HepG2 (cell line): ENCODE data around the gene SERINC5. TPM values are rescaled to one million over a fixed set of nuclear protein-coding genes. Genes with fewer than 3 reads are reported as not detected.

ENCODE experiments used
- BHLHE40 ChIP-seq: IDR thresholded peaks from 2 replicates; pipeline ENCODE4 v1.6.1; 2011; ENCODE audit warnings: low read length, improper control_type of control experiment
- FOSL1 ChIP-seq: sonication (generic); formaldehyde crosslinking; IDR thresholded peaks from 2 replicates; pipeline ENCODE4 v1.9.0; 2021; ENCODE audit warnings: missing genetic modification reagents, borderline replicate concordance
- GATA4 ChIP-seq: sonication (generic); IDR thresholded peaks from 2 replicates; pipeline ENCODE4 v1.6.1; 2016; ENCODE audit warnings: antibody characterized with exemption, low read depth, borderline replicate concordance
- HOXA7 ChIP-seq: sonication (generic); formaldehyde crosslinking; IDR thresholded peaks from 2 replicates; pipeline ENCODE4 v1.8.1; 2022; ENCODE audit warnings: mild to moderate bottlenecking, missing genetic modification reagents, moderate library complexity
- SAFB2 ChIP-seq: sonication (generic); formaldehyde crosslinking; IDR thresholded peaks from 2 replicates; pipeline ENCODE4 v1.5.1; 2020; ENCODE audit warnings: missing genetic modification reagents, low read depth, mild to moderate bottlenecking, borderline replicate concordance
- TEAD2 ChIP-seq: sonication (generic); formaldehyde crosslinking; IDR thresholded peaks from 2 replicates; pipeline ENCODE4 v1.9.0; 2021; ENCODE audit warnings: missing genetic modification reagents
- ZBTB21 ChIP-seq: sonication (generic); formaldehyde crosslinking; IDR thresholded peaks from 2 replicates; pipeline ENCODE4 v1.4.0; 2020; ENCODE audit warnings: missing genetic modification reagents
- ZIK1 ChIP-seq: sonication (generic); formaldehyde crosslinking; IDR thresholded peaks from 2 replicates; pipeline ENCODE4 v1.5.0; 2020; ENCODE audit warnings: mild to moderate bottlenecking, low read depth, missing genetic modification reagents, borderline replicate concordance
- ZNF326 ChIP-seq: sonication (generic); formaldehyde crosslinking; IDR thresholded peaks from 2 replicates; pipeline ENCODE4 v1.4.0; 2020; ENCODE audit warnings: missing genetic modification reagents, borderline replicate concordance
- ZNF550 ChIP-seq: sonication (generic); formaldehyde crosslinking; IDR thresholded peaks from 2 replicates; pipeline ENCODE4 v1.4.0; 2020; ENCODE audit warnings: mild to moderate bottlenecking, missing genetic modification reagents, borderline replicate concordance
- ZNF605 ChIP-seq: sonication (generic); formaldehyde crosslinking; IDR thresholded peaks from 2 replicates; pipeline ENCODE4 v1.8.0; 2022; ENCODE audit warnings: mild to moderate bottlenecking, missing genetic modification reagents
- polyA plus RNA-seq, 8 experiments: library from polyadenylated mRNA; depleted of rRNA in 3 of 8; stranded (reverse) in 7 of 8; unstranded in 1 of 8; fragments of >200 nt; fragmentation: Illumina TruSeq in 4 of 8; extraction: Trizol in 4 of 8; gene quantifications; 2 replicates each; pipeline versions ENCODE4 v1.2.1 to v1.2.3, GENCODE V29; 2011 to 2016; ENCODE audit warnings: low read depth in 4 of 8, missing spikeins in 1 of 8, mixed read lengths in 1 of 8; ENCODE audit not compliant: insufficient read depth in 1 of 8
- total RNA-seq, 5 experiments: library from RNA; depleted of rRNA; stranded (reverse); fragments of >200 nt; fragmentation: Illumina TruSeq; extraction: Trizol; gene quantifications; 2 replicates each; pipeline ENCODE4 v1.2.3, GENCODE V29; 2016; ENCODE audit warnings: low read depth in 1 of 5
- TF ChIP-seq, protein P1 (sequence below): sonication (generic); formaldehyde crosslinking; IDR thresholded peaks from 2 replicates; pipeline ENCODE4 v1.5.1; 2020; ENCODE audit warnings: mild to moderate bottlenecking, missing genetic modification reagents, moderate library complexity
- TF ChIP-seq, protein P2 (sequence below): sonication (generic); formaldehyde crosslinking; IDR thresholded peaks from 2 replicates; pipeline ENCODE4 v1.4.0; 2020; ENCODE audit warnings: missing genetic modification reagents, low read depth, mild to moderate bottlenecking, borderline replicate concordance
- TF ChIP-seq, protein P3 (sequence below): IDR thresholded peaks from 2 replicates; pipeline ENCODE4 v1.6.1; 2012; ENCODE audit warnings: low read depth, low read length, improper control_type of control experiment
- TF ChIP-seq, protein P4 (sequence below): sonication (generic); formaldehyde crosslinking; IDR thresholded peaks from 2 replicates; pipeline ENCODE4 v1.5.0; 2020; ENCODE audit warnings: mild to moderate bottlenecking, missing genetic modification reagents, borderline replicate concordance
- TF ChIP-seq, protein P5 (sequence below): sonication (generic); formaldehyde crosslinking; IDR thresholded peaks from 2 replicates; pipeline ENCODE4 v1.4.0; 2020; ENCODE audit warnings: missing genetic modification reagents

The SERINC5 gene
- total and polyA plus RNA-seq, 2 of the 13 experiments (the other 11 are each of a cell fraction or from before 2014, with no cell fraction given) = 17.3 to 22.8 TPM

DNA sequence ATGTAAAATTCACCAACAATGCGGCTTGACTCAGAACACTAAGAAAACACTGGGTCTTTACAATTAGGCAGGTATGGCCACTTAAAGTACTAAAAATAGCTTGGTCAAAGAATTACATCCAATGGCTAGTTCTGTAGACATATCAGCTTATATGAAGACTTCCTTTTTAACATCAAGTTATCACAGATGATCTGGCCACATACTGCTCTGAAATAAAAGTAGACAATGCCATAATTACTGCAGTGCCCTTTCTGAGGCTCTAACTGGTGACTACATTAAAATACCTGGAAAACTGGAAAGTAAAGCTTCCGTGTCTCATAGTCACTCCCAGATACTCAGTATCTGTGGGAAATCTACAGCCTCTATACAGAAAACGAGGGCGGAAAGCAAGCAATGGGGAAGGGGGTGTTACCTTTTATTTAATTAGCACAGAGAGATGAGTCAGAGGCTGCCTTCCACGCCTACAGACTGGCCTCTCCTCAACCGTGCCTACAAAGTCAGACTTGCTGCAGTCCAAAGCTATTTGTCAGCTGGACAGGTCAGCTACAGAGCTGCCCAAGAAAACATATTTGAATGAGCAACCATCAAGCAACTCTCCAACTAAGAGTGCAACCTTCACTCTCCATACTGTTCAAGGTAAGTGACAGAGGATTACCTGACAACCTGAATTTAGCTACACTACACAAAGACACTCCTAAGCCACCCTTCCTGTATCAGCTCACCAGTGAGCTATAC is 8.7 kb downstream of the SERINC5 start (continued):
- TF ChIP-seq GATA4 (no peak), ZNF605 (no peak), ZIK1 (CRISPR knock-in tag) (no peak), HOXA7 (CRISPR knock-in tag) (no peak), ZBTB21 (CRISPR knock-in tag) (no peak), FOSL1 (peak; percentile 17; the same call in 1 of the 2 replicates), TEAD2 (CRISPR knock-in tag) (no peak), SAFB2 (CRISPR knock-in tag) (no peak), ZNF550 (CRISPR knock-in tag) (no peak), BHLHE40 (0 out of 2 replicates have a peak, but pooled peaks have one; percentile 19), ZNF326 (CRISPR knock-in tag) (no peak)
- TF ChIP-seq, protein P1, sequence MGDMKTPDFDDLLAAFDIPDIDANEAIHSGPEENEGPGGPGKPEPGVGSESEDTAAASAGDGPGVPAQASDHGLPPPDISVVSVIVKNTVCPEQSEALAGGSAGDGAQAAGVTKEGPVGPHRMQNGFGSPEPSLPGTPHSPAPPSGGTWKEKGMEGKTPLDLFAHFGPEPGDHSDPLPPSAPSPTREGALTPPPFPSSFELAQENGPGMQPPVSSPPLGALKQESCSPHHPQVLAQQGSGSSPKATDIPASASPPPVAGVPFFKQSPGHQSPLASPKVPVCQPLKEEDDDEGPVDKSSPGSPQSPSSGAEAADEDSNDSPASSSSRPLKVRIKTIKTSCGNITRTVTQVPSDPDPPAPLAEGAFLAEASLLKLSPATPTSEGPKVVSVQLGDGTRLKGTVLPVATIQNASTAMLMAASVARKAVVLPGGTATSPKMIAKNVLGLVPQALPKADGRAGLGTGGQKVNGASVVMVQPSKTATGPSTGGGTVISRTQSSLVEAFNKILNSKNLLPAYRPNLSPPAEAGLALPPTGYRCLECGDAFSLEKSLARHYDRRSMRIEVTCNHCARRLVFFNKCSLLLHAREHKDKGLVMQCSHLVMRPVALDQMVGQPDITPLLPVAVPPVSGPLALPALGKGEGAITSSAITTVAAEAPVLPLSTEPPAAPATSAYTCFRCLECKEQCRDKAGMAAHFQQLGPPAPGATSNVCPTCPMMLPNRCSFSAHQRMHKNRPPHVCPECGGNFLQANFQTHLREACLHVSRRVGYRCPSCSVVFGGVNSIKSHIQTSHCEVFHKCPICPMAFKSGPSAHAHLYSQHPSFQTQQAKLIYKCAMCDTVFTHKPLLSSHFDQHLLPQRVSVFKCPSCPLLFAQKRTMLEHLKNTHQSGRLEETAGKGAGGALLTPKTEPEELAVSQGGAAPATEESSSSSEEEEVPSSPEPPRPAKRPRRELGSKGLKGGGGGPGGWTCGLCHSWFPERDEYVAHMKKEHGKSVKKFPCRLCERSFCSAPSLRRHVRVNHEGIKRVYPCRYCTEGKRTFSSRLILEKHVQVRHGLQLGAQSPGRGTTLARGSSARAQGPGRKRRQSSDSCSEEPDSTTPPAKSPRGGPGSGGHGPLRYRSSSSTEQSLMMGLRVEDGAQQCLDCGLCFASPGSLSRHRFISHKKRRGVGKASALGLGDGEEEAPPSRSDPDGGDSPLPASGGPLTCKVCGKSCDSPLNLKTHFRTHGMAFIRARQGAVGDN = no peak
- TF ChIP-seq, protein P2, sequence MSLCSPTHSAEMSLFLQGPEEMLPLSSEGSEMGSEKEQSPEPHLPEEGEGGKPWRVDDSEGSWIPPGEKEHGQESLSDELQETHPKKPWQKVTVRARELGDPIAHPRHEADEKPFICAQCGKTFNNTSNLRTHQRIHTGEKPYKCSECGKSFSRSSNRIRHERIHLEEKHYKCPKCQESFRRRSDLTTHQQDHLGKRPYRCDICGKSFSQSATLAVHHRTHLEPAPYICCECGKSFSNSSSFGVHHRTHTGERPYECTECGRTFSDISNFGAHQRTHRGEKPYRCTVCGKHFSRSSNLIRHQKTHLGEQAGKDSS = no peak
- TF ChIP-seq, protein P3, sequence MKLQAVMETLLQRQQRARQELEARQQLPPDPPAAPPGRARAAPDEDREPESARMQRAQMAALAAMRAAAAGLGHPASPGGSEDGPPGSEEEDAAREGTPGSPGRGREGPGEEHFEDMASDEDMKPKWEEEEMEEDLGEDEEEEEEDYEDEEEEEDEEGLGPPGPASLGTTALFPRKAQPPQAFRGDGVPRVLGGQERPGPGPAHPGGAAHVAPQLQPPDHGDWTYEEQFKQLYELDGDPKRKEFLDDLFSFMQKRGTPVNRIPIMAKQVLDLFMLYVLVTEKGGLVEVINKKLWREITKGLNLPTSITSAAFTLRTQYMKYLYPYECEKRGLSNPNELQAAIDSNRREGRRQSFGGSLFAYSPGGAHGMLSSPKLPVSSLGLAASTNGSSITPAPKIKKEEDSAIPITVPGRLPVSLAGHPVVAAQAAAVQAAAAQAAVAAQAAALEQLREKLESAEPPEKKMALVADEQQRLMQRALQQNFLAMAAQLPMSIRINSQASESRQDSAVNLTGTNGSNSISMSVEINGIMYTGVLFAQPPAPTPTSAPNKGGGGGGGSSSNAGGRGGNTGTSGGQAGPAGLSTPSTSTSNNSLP = peak; percentile 44; the same call in 1 of the 2 replicates
- TF ChIP-seq, protein P4, sequence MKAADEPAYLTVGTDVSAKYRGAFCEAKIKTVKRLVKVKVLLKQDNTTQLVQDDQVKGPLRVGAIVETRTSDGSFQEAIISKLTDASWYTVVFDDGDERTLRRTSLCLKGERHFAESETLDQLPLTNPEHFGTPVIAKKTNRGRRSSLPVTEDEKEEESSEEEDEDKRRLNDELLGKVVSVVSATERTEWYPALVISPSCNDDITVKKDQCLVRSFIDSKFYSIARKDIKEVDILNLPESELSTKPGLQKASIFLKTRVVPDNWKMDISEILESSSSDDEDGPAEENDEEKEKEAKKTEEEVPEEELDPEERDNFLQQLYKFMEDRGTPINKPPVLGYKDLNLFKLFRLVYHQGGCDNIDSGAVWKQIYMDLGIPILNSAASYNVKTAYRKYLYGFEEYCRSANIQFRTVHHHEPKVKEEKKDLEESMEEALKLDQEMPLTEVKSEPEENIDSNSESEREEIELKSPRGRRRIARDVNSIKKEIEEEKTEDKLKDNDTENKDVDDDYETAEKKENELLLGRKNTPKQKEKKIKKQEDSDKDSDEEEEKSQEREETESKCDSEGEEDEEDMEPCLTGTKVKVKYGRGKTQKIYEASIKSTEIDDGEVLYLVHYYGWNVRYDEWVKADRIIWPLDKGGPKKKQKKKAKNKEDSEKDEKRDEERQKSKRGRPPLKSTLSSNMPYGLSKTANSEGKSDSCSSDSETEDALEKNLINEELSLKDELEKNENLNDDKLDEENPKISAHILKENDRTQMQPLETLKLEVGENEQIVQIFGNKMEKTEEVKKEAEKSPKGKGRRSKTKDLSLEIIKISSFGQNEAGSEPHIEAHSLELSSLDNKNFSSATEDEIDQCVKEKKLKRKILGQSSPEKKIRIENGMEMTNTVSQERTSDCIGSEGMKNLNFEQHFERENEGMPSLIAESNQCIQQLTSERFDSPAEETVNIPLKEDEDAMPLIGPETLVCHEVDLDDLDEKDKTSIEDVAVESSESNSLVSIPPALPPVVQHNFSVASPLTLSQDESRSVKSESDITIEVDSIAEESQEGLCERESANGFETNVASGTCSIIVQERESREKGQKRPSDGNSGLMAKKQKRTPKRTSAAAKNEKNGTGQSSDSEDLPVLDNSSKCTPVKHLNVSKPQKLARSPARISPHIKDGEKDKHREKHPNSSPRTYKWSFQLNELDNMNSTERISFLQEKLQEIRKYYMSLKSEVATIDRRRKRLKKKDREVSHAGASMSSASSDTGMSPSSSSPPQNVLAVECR = no peak
- TF ChIP-seq, protein P5, sequence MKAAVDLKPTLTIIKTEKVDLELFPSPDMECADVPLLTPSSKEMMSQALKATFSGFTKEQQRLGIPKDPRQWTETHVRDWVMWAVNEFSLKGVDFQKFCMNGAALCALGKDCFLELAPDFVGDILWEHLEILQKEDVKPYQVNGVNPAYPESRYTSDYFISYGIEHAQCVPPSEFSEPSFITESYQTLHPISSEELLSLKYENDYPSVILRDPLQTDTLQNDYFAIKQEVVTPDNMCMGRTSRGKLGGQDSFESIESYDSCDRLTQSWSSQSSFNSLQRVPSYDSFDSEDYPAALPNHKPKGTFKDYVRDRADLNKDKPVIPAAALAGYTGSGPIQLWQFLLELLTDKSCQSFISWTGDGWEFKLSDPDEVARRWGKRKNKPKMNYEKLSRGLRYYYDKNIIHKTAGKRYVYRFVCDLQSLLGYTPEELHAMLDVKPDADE (CRISPR knock-in tag) = no peak
